GM12872 (cell line): Measurements from ENCODE around the gene PLAU.
A peak's percentile ranks its signal among the peaks of the same experiment; 100 is the strongest.

Experiments
- CTCF ChIP-seq: IDR thresholded peaks from 3 replicates; pipeline ENCODE4 v1.5.1; 2011; ENCODE audit warnings: low read depth, mild to moderate bottlenecking, low read length, moderate library complexity; ENCODE audit not compliant: insufficient read depth

PLAU gene

GRCh38 chr10:73932620-73933112 lies 21.7 kb downstream of the PLAU start:
- TF ChIP-seq CTCF: no peak

GRCh38 chr10:73934074-73934473 lies 23.1 kb downstream of the PLAU start:
- no peak for TF ChIP-seq CTCF

GRCh38 chr10:73935895-73936294 lies 25.0 kb downstream of the PLAU start:
- TF ChIP-seq CTCF: no peak

- no peak for TF ChIP-seq CTCF
Observed at GRCh38 chr10:73937333-73938043, 26.6 kb downstream of the PLAU start.

- peak; percentile 95 for TF ChIP-seq CTCF
Observed at GRCh38 chr10:73940634-73941221, 29.8 kb downstream of the PLAU start.

DNA sequence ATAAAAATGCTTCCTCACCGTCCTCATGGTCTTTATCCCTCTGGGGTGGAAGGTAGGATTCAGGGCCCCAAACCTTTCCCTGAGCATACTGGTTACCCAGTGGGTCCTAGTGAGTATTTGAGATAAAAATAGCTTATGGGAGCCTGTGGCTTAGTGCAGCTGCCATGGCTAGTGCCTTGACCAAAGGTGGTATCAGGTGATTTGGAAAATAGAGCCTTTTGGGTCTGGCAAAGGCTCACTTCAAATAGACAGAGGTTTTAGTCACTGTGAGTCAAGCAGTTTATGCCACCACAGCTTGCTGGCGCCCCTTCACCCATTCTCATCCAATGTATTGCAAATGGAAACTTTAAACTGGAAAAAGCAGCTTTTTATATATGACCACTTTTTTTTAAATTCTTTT lies 30.4 kb downstream of the PLAU start:
- no peak for TF ChIP-seq CTCF

DNA sequence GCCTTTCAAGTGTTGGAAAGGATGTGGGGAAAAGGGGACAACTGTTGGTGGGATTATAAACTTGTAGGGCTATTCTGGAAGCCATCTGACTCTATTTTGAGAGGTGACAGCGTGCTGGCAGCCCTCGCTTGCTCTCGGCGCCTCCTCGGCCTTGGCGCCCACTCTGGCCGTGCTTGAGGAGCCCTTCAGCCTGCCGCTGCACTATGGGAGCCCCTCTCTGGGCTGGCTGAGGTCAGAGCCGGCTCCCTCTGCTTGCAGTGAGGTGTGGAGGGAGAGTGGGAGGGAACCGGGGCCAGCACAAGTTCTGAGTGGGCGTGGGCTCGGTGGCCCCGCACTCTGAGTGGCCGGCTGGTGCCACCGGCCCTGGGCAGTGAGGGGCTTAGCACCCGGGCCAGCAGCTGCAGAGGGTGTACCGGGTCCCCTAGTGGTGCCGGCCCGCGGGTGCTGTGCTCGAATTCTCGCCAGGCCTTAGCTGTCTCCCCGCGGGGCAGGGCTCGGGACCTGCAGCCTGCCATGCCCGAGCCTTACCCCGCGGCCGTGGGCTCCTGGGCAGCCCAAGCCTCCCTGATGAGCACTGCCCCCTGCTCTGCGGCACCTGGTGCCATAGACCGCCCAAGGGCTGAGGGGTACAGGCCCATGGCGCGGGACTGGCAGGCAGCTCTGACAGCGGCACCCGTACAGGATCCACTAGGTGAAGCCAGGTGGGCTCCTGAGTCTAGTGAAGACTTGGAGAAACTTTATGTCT lies 33.6 kb downstream of the PLAU start:
- no peak for TF ChIP-seq CTCF
